H1 (cell line): ENCODE measurements around the gene MYOM3. TPM values are rescaled to one million over a fixed set of nuclear protein-coding genes. Genes with fewer than 3 reads are reported as not detected.

Experiments
- CTCF ChIA-PET: fragments of 300-600 bp; sonication (Branson Sonifier 250); formaldehyde crosslinking; loops from one replicate; lab custom pipeline; 2021; ENCODE audit not compliant: partially characterized antibody; lab: Charles Lee
- POLR2A ChIA-PET: fragments of 300-600 bp; sonication (Branson Sonifier 250); formaldehyde crosslinking; loops from one replicate; lab custom pipeline; 2021; ENCODE audit warnings: inconsistent platforms; ENCODE audit not compliant: partially characterized antibody; lab: Charles Lee
- DNase-seq, 2 experiments: peaks; one replicate each; pipeline versions ENCODE4 v3.0.0 to v3.0.0-alpha.2; 2010 to 2022; ENCODE audit warnings: low spot score in 2 of 2, low read depth in 1 of 2, mixed read lengths in 1 of 2
- FAIRE-seq: peaks from 2 replicates; lab custom pipeline; 2011; peaks lifted over from hg19 to GRCh38; lab: Jason Lieb, UNC
- H2AFZ ChIP-seq: 2 replicates; pipeline ENCODE4 v1.8.1; 2012; ENCODE audit warnings: low read length, inconsistent platforms
- H2AK5ac ChIP-seq: 2 replicates; pipeline ENCODE4 v1.6.1; 2013; ENCODE audit warnings: low read depth, low read length
- H2BK120ac ChIP-seq: replicated peaks from 2 replicates; pipeline ENCODE3; 2013; ENCODE audit warnings: low read depth, low read length, inconsistent platforms
- H2BK12ac ChIP-seq: 2 replicates; pipeline ENCODE4 v1.6.1; 2013; ENCODE audit warnings: low read depth, low read length
- H2BK15ac ChIP-seq: 2 replicates; pipeline ENCODE4 v1.6.1; 2013; ENCODE audit warnings: low read length
- H2BK20ac ChIP-seq: 2 replicates; pipeline ENCODE4 v1.6.1; 2013; ENCODE audit warnings: low read length
- H2BK5ac ChIP-seq: 2 replicates; pipeline ENCODE4 v1.6.1; 2013; ENCODE audit warnings: low read depth, low read length
- H3K14ac ChIP-seq: 2 replicates; pipeline ENCODE4 v1.6.1; 2013; ENCODE audit warnings: inconsistent platforms; ENCODE audit not compliant: insufficient read length
- H3K18ac ChIP-seq: 2 replicates; pipeline ENCODE4 v1.6.1; 2013; ENCODE audit warnings: low read length; ENCODE audit errors: extremely low read depth
- H3K23ac ChIP-seq: 2 replicates; pipeline ENCODE4 v1.6.1; 2013; ENCODE audit warnings: inconsistent platforms; ENCODE audit not compliant: insufficient read length
- H3K23me2 ChIP-seq: 2 replicates; pipeline ENCODE4 v1.6.1; 2013; ENCODE audit warnings: low read depth, low read length
- H3K27ac ChIP-seq: 2 replicates; pipeline ENCODE4 v1.6.1; 2011; ENCODE audit warnings: low read depth, low read length, inconsistent platforms
- H3K27me3 ChIP-seq, 4 experiments: replicated peaks in 1 of 4; 1 replicate in 1 of 4; 2 replicates in 3 of 4; pipeline versions ENCODE4 v1.6.1 to v1.8.1; 2011 to 2013; ENCODE audit warnings: low read length in 3 of 4, mild to moderate bottlenecking in 3 of 4, inconsistent platforms in 2 of 4, mixed read lengths in 2 of 4, moderate library complexity in 1 of 4; ENCODE audit not compliant: control insufficient read depth in 3 of 4, insufficient read depth in 3 of 4; ENCODE audit errors: extremely low read depth in 1 of 4
- H3K36me3 ChIP-seq, 4 experiments: 2 replicates each; pipeline versions ENCODE4 v1.6.1 to v1.8.1; 2011 to 2013; ENCODE audit warnings: mild to moderate bottlenecking in 4 of 4, low read length in 3 of 4, moderate library complexity in 2 of 4, control low read depth in 1 of 4, inconsistent platforms in 1 of 4; ENCODE audit not compliant: insufficient read depth in 4 of 4, control insufficient read depth in 2 of 4
- H3K4ac ChIP-seq: replicated peaks from 2 replicates; pipeline ENCODE3; 2013; ENCODE audit warnings: low read length, low read depth, mixed read lengths, inconsistent platforms; ENCODE audit not compliant: insufficient read length
- H3K4me1 ChIP-seq, 4 experiments: replicated peaks in 1 of 4; 1 replicate in 1 of 4; 2 replicates in 3 of 4; pipeline versions ENCODE4 v1.6.1 to v1.8.1; 2011 to 2013; ENCODE audit warnings: low read length in 3 of 4, inconsistent platforms in 2 of 4, mixed read lengths in 1 of 4; ENCODE audit not compliant: insufficient read depth in 4 of 4, control insufficient read depth in 3 of 4
- H3K4me2 ChIP-seq, 2 experiments: 2 replicates each; pipeline versions ENCODE4 v1.6.1 to v1.8.1; 2011 to 2013; ENCODE audit warnings: low read depth in 2 of 2, low read length in 2 of 2, control low read depth in 1 of 2, inconsistent platforms in 1 of 2, mild to moderate bottlenecking in 1 of 2; ENCODE audit not compliant: insufficient read depth in 1 of 2
- H3K4me3 ChIP-seq, 4 experiments: fragments of 200-600, 300-600 bp in 1 of 4; sonication (generic), shearing (Covaris generic), sonication (Bioruptor Twin) in 1 of 4; 2 replicates each; pipeline versions ENCODE4 v1.5.1 to v1.8.1; 2011 to 2016; ENCODE audit warnings: low read length in 4 of 4, low read depth in 3 of 4, control low read depth in 2 of 4, inconsistent platforms in 2 of 4, mild to moderate bottlenecking in 2 of 4, mixed read lengths in 1 of 4, moderate library complexity in 1 of 4; ENCODE audit not compliant: insufficient read depth in 2 of 4; ENCODE audit errors: extremely low read depth in 1 of 4
- H3K56ac ChIP-seq: replicated peaks from 2 replicates; pipeline ENCODE3; 2013; ENCODE audit warnings: low read depth, mild to moderate bottlenecking, mixed read lengths, low read length, inconsistent platforms; ENCODE audit not compliant: insufficient read length
- H3K79me1 ChIP-seq: 2 replicates; pipeline ENCODE4 v1.6.1; 2013; ENCODE audit warnings: low read depth, low read length, control low read depth
- H3K79me2 ChIP-seq, 2 experiments: 2 replicates each; pipeline versions ENCODE4 v1.6.1 to v1.8.1; 2012 to 2013; ENCODE audit warnings: low read length in 2 of 2, mild to moderate bottlenecking in 2 of 2, inconsistent platforms in 1 of 2; ENCODE audit not compliant: insufficient read depth in 2 of 2, control insufficient read depth in 1 of 2
- H3K9ac ChIP-seq, 4 experiments: replicated peaks in 1 of 4; 1 replicate in 1 of 4; 2 replicates in 3 of 4; pipeline versions ENCODE4 v1.6.1 to v1.8.1; 2011 to 2013; ENCODE audit warnings: low read depth in 3 of 4, low read length in 3 of 4, control low read depth in 2 of 4, mild to moderate bottlenecking in 2 of 4, moderate library complexity in 2 of 4, inconsistent platforms in 1 of 4; ENCODE audit errors: extremely low read depth in 1 of 4
- H3K9me3 ChIP-seq, 2 experiments: 2 replicates each; pipeline versions ENCODE4 v1.6.1 to v1.8.1; 2012 to 2013; ENCODE audit warnings: mild to moderate bottlenecking in 2 of 2, moderate library complexity in 2 of 2, control low read depth in 1 of 2, inconsistent platforms in 1 of 2, low read depth in 1 of 2, low read length in 1 of 2, mixed read lengths in 1 of 2; ENCODE audit not compliant: insufficient read depth in 2 of 2
- H4K20me1 ChIP-seq, 2 experiments: replicated peaks in 1 of 2; 2 replicates each; pipeline versions ENCODE3 to v1.8.1; 2011 to 2013; ENCODE audit warnings: inconsistent platforms in 2 of 2, low read length in 2 of 2, mild to moderate bottlenecking in 1 of 2; ENCODE audit not compliant: insufficient read depth in 2 of 2, control insufficient read depth in 1 of 2
- H4K5ac ChIP-seq: 2 replicates; pipeline ENCODE4 v1.6.1; 2013; ENCODE audit warnings: low read length, low read depth, mixed read lengths, inconsistent platforms; ENCODE audit not compliant: insufficient read length
- H4K8ac ChIP-seq: 2 replicates; pipeline ENCODE4 v1.8.0; 2013; ENCODE audit warnings: mild to moderate bottlenecking, moderate library complexity, low read length, inconsistent platforms; ENCODE audit not compliant: insufficient read depth; ENCODE audit errors: extremely low read depth
- H4K91ac ChIP-seq: replicated peaks from 2 replicates; pipeline ENCODE3; 2013; ENCODE audit warnings: low read length, mixed read lengths, inconsistent platforms; ENCODE audit not compliant: insufficient read length
- KDM1A ChIP-seq: fragments of 200-600, 300-600 bp; sonication (generic); IDR thresholded peaks from 2 replicates; pipeline ENCODE4 v1.7.1; 2016; ENCODE audit warnings: mild to moderate bottlenecking, low read length, borderline replicate concordance
- TCF12 ChIP-seq: IDR thresholded peaks from 2 replicates; pipeline ENCODE4 v1.6.1; 2011; ENCODE audit warnings: low read depth, mild to moderate bottlenecking, low read length
- WGBS, 2 experiments: shearing (Covaris generic) in 1 of 2; methylation state at CpG; one replicate each; pipeline versions ENCODE4 v1.1.6 to v1.1.7; 2013 to 2015; ENCODE audit warnings: low lambda C conversion rate in 2 of 2, mixed read lengths in 2 of 2, inconsistent platforms in 1 of 2, low coverage in 1 of 2, missing lambda C conversion rate in 1 of 2; ENCODE audit not compliant: insufficient replicate concordance in 2 of 2, insufficient coverage in 1 of 2, insufficient read length in 1 of 2; ENCODE audit errors: extremely low coverage in 1 of 2, missing lambda C conversion rate in 1 of 2; 5-methylcytosine and 5-hydroxymethylcytosine counted together
- polyA plus RNA-seq, 7 experiments: library from polyadenylated mRNA; depleted of rRNA in 3 of 7; stranded (reverse) in 5 of 7; unstranded in 2 of 7; fragments of >200 nt in 5 of 7; fragments of 200-250 nt in 2 of 7; gene quantifications; 1 replicate in 5 of 7; 2 replicates in 1 of 7; 4 replicates in 1 of 7; pipeline versions ENCODE4 v1.2.1 to v1.2.3, GENCODE V29; 2011 to 2013; ENCODE audit warnings: missing spikeins in 2 of 7, mixed read lengths in 2 of 7
- total RNA-seq: library from RNA; stranded (reverse); fragmentation: NEBNext Ultra II Directional; extraction: Animal tissue kit (Norgen Biotek cat#: 25700); gene quantifications from 2 replicates; pipeline ENCODE4 v1.2.1, GENCODE V29; 2021

The MYOM3 gene
- total and polyA plus RNA-seq, 2 of the 8 experiments (the other 6 are each of a cell fraction or from before 2014, with no cell fraction given): 0.08 to 0.09 TPM

- H3K27ac ChIP-seq: no peak overlapping the region
- H4K5ac ChIP-seq: no peak overlapping the region
- H3K56ac ChIP-seq: no peak overlapping the region
- H3K4me2 ChIP-seq: no peak overlapping the region
- no peak overlapping the region for H4K91ac ChIP-seq
- POLR2A ChIA-PET: no interaction called here
- no peaks in the 10 kb centered on the region for H3K9me3 ChIP-seq
- no peak overlapping the region for H3K23ac ChIP-seq
- CTCF ChIA-PET: interaction anchor here (1.0 to 6.8 kb wide), 2 partner anchors 15 to 306 kb away, joined by 3 to 35 read pairs; partner anchors contain the start of gene NIPAL3
- H2BK5ac ChIP-seq: no peak overlapping the region
- H3K9ac ChIP-seq: no peak overlapping the region
- H2AK5ac ChIP-seq: no peak overlapping the region
- WGBS, 2 experiments: 100% methylated on average over 1 of the region's 1 CpG; no CpG with 5 or more reads in 1 of the 2 experiments
- no peak overlapping the region for H3K4me3 ChIP-seq
- H2BK15ac ChIP-seq: 0 out of 2 replicates have a peak overlapping the region, but pooled peaks have one; percentile 1
- no peak overlapping the region for H2AFZ ChIP-seq
- H3K79me1 ChIP-seq: no peaks in the 10 kb centered on the region
- no peak overlapping the region for H3K18ac ChIP-seq
- DNase-seq (no peak), FAIRE-seq (no peak)
- H4K20me1 ChIP-seq: no peaks in the 10 kb centered on the region
- peaks cover 0 to 8% (median 4%) of the 10 kb centered on the region in 4 experiments; a peak in 4 of 7 replicates for H3K4me1 ChIP-seq
- no peak overlapping the region for H2BK20ac ChIP-seq
- H3K14ac ChIP-seq: no peak overlapping the region
- no peaks in the 10 kb centered on the region for H3K27me3 ChIP-seq
- TF ChIP-seq TCF12 (no peak), KDM1A (peak; percentile 62; the same call in 1 of the 2 replicates)
- TF ChIP-seq, all 59 proteins: peak for 1
- Histone ChIP-seq H3K4ac (no peak overlapping the region), H3K23me2 (no peaks in the 10 kb centered on the region; the same call in 1 of the 2 replicates), H4K8ac (no peak overlapping the region), H3K36me3 (no peaks in the 10 kb centered on the region), H2BK12ac (no peak overlapping the region), H2BK120ac (no peak overlapping the region), H3K79me2 (no peaks in the 10 kb centered on the region)
Measured at GRCh38 chr1:24109166-24109483, 2.8 kb downstream of the MYOM3 start.
